ENCODE measurements around the gene MAPKAPK5. TPM values are rescaled to one million over a fixed set of nuclear protein-coding genes. Genes with fewer than 3 reads are reported as not detected.

The MAPKAPK5 gene
- total RNA-seq, 5 donors from 2014 or later (not counting 1 experiment from before 2014, with no cell fraction given), result 59.1 to 70.2 (median 65.3) TPM

DNA sequence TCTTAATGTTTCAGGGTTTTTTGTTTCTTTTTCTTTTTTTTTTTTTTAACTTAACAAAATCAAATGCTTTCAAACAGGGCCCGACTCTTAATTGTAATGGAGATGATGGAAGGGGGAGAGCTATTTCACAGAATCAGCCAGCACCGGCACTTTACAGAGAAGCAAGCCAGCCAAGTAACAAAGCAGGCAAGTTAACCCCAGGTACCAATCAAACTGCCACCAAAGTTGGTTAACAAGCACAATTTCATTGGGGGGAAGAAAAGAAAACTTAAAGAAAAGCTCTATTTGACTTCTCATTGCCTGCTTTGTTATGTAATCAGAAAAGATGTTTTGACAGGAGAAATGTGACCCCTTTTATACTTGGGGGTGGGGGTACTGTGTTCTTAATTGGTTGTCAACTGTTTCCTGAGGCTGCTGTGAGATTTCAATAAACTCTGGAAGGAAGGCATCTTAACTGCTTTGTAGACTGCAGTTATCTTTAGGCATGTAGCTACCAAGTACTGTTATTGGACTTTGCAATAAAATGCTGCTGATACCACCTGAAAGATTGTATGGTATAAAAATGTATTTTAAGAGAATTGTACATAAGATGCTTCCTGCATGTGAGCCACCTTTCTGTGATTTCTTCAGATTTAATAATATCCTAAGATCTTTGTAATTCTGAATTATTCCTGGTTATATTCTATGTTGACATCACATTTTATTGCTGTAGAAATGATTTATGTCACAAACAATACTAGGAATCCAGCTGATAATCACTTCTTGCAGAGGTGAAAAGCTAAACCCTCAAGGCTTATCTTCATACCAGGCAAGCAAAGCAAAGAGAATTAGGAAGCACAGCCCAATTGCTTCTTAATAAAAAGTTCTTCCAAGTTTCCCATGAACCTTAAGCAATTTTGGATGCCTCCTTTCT lies 26.9 kb downstream of the MAPKAPK5 start:
- ATAC-seq (replicated peaks in 1 of 4), result no peak
- ChIA-PET CTCF (interaction anchor here in 1 of 2 donors (0.7 to 1.0 kb wide), 2 partner anchors 19 to 1243 kb away, joined by 3 read pairs; no protein-coding TSS in a partner anchor), POLR2A (interaction anchor here in 1 of 2 donors (0.6 kb wide), 2 partner anchors 10 to 242 kb away, joined by 3 to 4 read pairs; no protein-coding TSS in a partner anchor)

DNA sequence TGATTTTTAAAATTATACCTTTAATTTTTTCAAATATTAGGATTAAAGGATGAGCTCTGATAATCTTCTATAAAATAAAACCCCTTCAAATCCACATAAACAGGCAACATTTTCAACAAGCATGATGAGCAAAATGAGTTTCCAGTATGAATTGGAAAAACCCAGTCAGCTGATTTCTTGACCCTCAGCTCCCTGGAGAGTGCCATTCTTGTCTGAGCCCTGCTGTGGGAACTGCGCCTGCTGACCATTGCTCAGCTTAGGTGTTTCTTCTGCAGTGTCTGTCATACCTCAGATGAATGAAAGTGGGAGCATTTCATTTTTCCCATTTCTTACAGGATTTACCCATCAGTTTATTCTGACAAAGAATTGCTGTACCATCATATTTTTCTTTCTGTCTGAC lies 27.6 kb downstream of the MAPKAPK5 start:
- POLR2A ChIA-PET, result no interaction called here
- Histone ChIP-seq H3K4me3 (ENCODE audit: control insufficient read depth in 1 of 2, extremely low read depth in 1 of 2, low read length in 1 of 2) (no peak overlapping the region), H3K27ac (ENCODE audit: low read length) (no peak overlapping the region), H3K4me1 (ENCODE audit: control insufficient read depth in 1 of 2, extremely low read depth in 1 of 2, insufficient read depth in 2 of 2, low read length in 2 of 2) (no peaks in the 10 kb centered on the region), H3K27me3 (replicated peaks in 1 of 2; ENCODE audit: control insufficient read depth in 2 of 2, extremely low read depth in 1 of 2, insufficient read depth in 2 of 2, low read length in 1 of 2) (no peaks in the 10 kb centered on the region), H3K36me3 (ENCODE audit: control insufficient read depth in 2 of 2, extremely low read depth in 1 of 2, insufficient read depth in 1 of 2, low read length in 1 of 2) (peaks cover 20 to 75% of the 10 kb centered on the region in 2 donors), H3K9me3 (no peaks in the 10 kb centered on the region)
- Mint-ChIP-seq H3K4me3 (no peak overlapping the region), H3K27ac (no peak overlapping the region), H3K36me3 (peaks cover 59% of the 10 kb centered on the region), H3K9me3 (no peaks in the 10 kb centered on the region), H3K4me1 (no peaks in the 10 kb centered on the region), H3K27me3 (no peaks in the 10 kb centered on the region)
- CTCF ChIA-PET, result interaction anchor here in 1 of 2 donors (1.0 kb wide), 1 partner anchor 20 kb away, joined by 3 read pairs; no protein-coding TSS in a partner anchor
- no CpG with 5 or more reads among the region's 1 CpG for WGBS (ENCODE audit: insufficient coverage)
- ATAC-seq (replicated peaks in 1 of 4), result no peak
- DNase-seq, result no peak

More for the DNA sequence above, 26.9 kb downstream of the MAPKAPK5 start:
- H3K36me3 Mint-ChIP-seq, result peaks cover 59% of the 10 kb centered on the region
- Histone ChIP-seq H3K27me3 (replicated peaks in 1 of 2; ENCODE audit: control insufficient read depth in 2 of 2, extremely low read depth in 1 of 2, insufficient read depth in 2 of 2, low read length in 1 of 2) (no peaks in the 10 kb centered on the region), H3K9me3 (no peaks in the 10 kb centered on the region), H3K4me1 (ENCODE audit: control insufficient read depth in 1 of 2, extremely low read depth in 1 of 2, insufficient read depth in 2 of 2, low read length in 2 of 2) (no peaks in the 10 kb centered on the region), H3K27ac (ENCODE audit: low read length) (no peak overlapping the region), H3K4me3 (ENCODE audit: control insufficient read depth in 1 of 2, extremely low read depth in 1 of 2, low read length in 1 of 2) (no peak overlapping the region), H3K36me3 (ENCODE audit: control insufficient read depth in 2 of 2, extremely low read depth in 1 of 2, insufficient read depth in 1 of 2, low read length in 1 of 2) (peaks cover 20 to 72% of the 10 kb centered on the region in 2 donors)
- peak overlapping the region in 1 of 2 donors; percentile 28 for H3K27ac Mint-ChIP-seq
- no CpG with 5 or more reads among the region's 2 CpGs for WGBS (ENCODE audit: insufficient coverage)
- H3K4me3 Mint-ChIP-seq, result no peak overlapping the region
- H3K27me3 Mint-ChIP-seq, result no peaks in the 10 kb centered on the region
- no peaks in the 10 kb centered on the region for H3K9me3 Mint-ChIP-seq
- no peak for DNase-seq
- H3K4me1 Mint-ChIP-seq, result no peaks in the 10 kb centered on the region

DNA sequence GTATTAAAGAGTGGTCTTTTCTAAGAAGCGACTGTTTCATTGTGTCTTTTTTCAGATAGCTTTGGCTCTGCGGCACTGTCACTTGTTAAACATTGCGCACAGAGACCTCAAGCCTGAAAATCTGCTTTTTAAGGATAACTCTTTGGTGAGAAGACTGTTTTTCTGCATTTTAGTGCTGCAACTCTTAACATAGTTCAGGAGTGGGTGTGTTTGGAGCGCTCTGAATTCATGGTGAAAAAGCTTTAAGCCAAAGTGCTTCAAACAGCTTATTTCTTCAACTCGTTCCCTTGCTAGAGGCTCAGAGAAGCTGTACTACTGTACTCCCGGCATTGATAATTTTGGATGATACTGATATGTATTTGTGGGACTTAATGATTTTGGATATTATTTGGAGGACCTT lies 28.2 kb downstream of the MAPKAPK5 start:
- 94% methylated on average over 5 of the region's 6 CpGs for WGBS (ENCODE audit: insufficient coverage)
- Mint-ChIP-seq H3K4me3 (no peak overlapping the region), H3K27me3 (no peaks in the 10 kb centered on the region), H3K27ac (no peak overlapping the region), H3K9me3 (no peaks in the 10 kb centered on the region), H3K4me1 (no peaks in the 10 kb centered on the region), H3K36me3 (peaks cover 62% of the 10 kb centered on the region)
- ATAC-seq (replicated peaks in 1 of 4) (no peak), DNase-seq (no peak)
- ChIA-PET CTCF (no interaction called here), POLR2A (interaction anchor here in 1 of 2 donors (0.6 kb wide), 1 partner anchor 1608 kb away, joined by 4 read pairs; no protein-coding TSS in a partner anchor)
- Histone ChIP-seq H3K27ac (ENCODE audit: low read length) (no peak overlapping the region), H3K36me3 (ENCODE audit: control insufficient read depth in 2 of 2, extremely low read depth in 1 of 2, insufficient read depth in 1 of 2, low read length in 1 of 2) (peaks cover 20 to 74% of the 10 kb centered on the region in 2 donors), H3K4me1 (ENCODE audit: control insufficient read depth in 1 of 2, extremely low read depth in 1 of 2, insufficient read depth in 2 of 2, low read length in 2 of 2) (no peaks in the 10 kb centered on the region), H3K4me3 (ENCODE audit: control insufficient read depth in 1 of 2, extremely low read depth in 1 of 2, low read length in 1 of 2) (no peak overlapping the region), H3K27me3 (replicated peaks in 1 of 2; ENCODE audit: control insufficient read depth in 2 of 2, extremely low read depth in 1 of 2, insufficient read depth in 2 of 2, low read length in 1 of 2) (no peaks in the 10 kb centered on the region), H3K9me3 (no peaks in the 10 kb centered on the region)

GRCh38 chr12:111870706-111871105 lies 28.7 kb downstream of the MAPKAPK5 start:
- 100% methylated on average over 1 of the region's 2 CpGs for WGBS (ENCODE audit: insufficient coverage)
- CTCF ChIA-PET, result no interaction called here
- no peak overlapping the region for H3K27ac Mint-ChIP-seq

DNA sequence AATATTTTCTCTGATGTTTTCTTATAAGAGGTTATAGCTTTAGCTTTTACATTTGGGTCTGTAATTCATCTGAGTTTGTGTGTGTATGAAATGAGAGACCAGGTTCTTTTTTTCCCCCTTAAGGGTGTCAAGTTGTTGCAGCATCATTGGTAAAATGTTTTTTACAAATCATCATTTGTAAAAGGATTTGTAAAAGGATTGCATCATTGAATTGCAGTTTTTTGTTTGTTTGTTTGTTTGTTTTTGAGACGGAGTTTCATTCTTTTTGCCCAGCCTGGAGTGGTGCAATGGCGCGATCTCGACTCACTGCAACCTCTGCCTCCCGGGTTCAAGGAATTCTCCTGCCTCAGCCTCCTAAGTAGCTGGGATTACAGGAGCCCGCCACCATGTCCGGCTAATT lies 31.1 kb downstream of the MAPKAPK5 start:
- no peaks in the 10 kb centered on the region for H3K27me3 ChIP-seq (replicated peaks in 1 of 2; ENCODE audit: control insufficient read depth in 2 of 2, extremely low read depth in 1 of 2, insufficient read depth in 2 of 2, low read length in 1 of 2)
- no peak overlapping the region for H3K4me3 ChIP-seq (ENCODE audit: control insufficient read depth in 1 of 2, extremely low read depth in 1 of 2, low read length in 1 of 2)
- no peaks in the 10 kb centered on the region for H3K4me1 ChIP-seq (ENCODE audit: control insufficient read depth in 1 of 2, extremely low read depth in 1 of 2, insufficient read depth in 2 of 2, low read length in 2 of 2)
- CTCF ChIA-PET, result no interaction called here
- no peak overlapping the region for H3K27ac ChIP-seq (ENCODE audit: low read length)
- Mint-ChIP-seq H3K27ac (no peak overlapping the region), H3K9me3 (no peaks in the 10 kb centered on the region), H3K36me3 (peaks cover 62% of the 10 kb centered on the region), H3K4me1 (no peaks in the 10 kb centered on the region), H3K27me3 (no peaks in the 10 kb centered on the region), H3K4me3 (no peak overlapping the region)
- WGBS (ENCODE audit: insufficient coverage), result 100% methylated on average over 2 of the region's 7 CpGs
- POLR2A ChIA-PET, result interaction anchor here in 1 of 2 donors (0.8 kb wide), 1 partner anchor 12 kb away, joined by 3 read pairs; no protein-coding TSS in a partner anchor
- H3K36me3 ChIP-seq (ENCODE audit: control insufficient read depth in 2 of 2, extremely low read depth in 1 of 2, insufficient read depth in 1 of 2, low read length in 1 of 2), result peaks cover 11 to 54% of the 10 kb centered on the region in 2 donors
- DNase-seq (no peak), ATAC-seq (replicated peaks in 1 of 4) (no peak)
- no peaks in the 10 kb centered on the region for H3K9me3 ChIP-seq

More at GRCh38 chr12:111870706-111871105, 28.7 kb downstream of the MAPKAPK5 start:
- Mint-ChIP-seq H3K4me3 (no peak overlapping the region), H3K36me3 (peaks cover 65% of the 10 kb centered on the region), H3K4me1 (no peaks in the 10 kb centered on the region), H3K9me3 (no peaks in the 10 kb centered on the region), H3K27me3 (no peaks in the 10 kb centered on the region)
- no peak overlapping the region for H3K27ac ChIP-seq (ENCODE audit: low read length)
- peaks cover 19 to 76% of the 10 kb centered on the region in 2 donors for H3K36me3 ChIP-seq (ENCODE audit: control insufficient read depth in 2 of 2, extremely low read depth in 1 of 2, insufficient read depth in 1 of 2, low read length in 1 of 2)
- POLR2A ChIA-PET, result interaction anchor here in 1 of 2 donors (0.6 kb wide), 1 partner anchor 1608 kb away, joined by 4 read pairs; no protein-coding TSS in a partner anchor
- H3K4me1 ChIP-seq (ENCODE audit: control insufficient read depth in 1 of 2, extremely low read depth in 1 of 2, insufficient read depth in 2 of 2, low read length in 2 of 2), result no peaks in the 10 kb centered on the region
- DNase-seq, result no peak
- no peak for ATAC-seq (replicated peaks in 1 of 4)
- H3K27me3 ChIP-seq (replicated peaks in 1 of 2; ENCODE audit: control insufficient read depth in 2 of 2, extremely low read depth in 1 of 2, insufficient read depth in 2 of 2, low read length in 1 of 2), result no peaks in the 10 kb centered on the region
- H3K9me3 ChIP-seq, result no peaks in the 10 kb centered on the region
- H3K4me3 ChIP-seq (ENCODE audit: control insufficient read depth in 1 of 2, extremely low read depth in 1 of 2, low read length in 1 of 2), result no peak overlapping the region

DNA sequence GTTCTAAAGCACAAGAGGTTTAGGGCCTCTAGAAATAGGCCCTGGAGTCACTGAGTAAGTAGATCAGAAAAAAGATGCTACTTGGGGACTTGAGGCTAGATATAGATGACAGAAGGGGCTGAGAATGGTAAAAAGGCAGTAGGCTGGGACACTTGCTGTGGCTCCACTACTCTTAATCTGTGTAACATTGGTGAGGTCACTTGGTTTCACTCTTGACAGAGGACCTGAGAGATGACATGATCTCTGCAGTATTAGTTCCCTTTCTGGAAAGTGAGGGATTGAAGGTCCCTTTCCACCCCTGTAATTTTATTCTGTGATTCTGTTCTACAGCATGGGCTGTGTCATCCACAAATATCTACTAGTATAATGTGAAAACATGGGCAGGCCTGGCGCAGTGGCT lies 39.7 kb downstream of the MAPKAPK5 start:
- no peaks in the 10 kb centered on the region for H3K4me1 Mint-ChIP-seq
- DNase-seq, result no peak
- ChIA-PET POLR2A (no interaction called here), CTCF (no interaction called here)
- Histone ChIP-seq H3K4me1 (ENCODE audit: control insufficient read depth in 1 of 2, extremely low read depth in 1 of 2, insufficient read depth in 2 of 2, low read length in 2 of 2) (no peaks in the 10 kb centered on the region), H3K27me3 (replicated peaks in 1 of 2; ENCODE audit: control insufficient read depth in 2 of 2, extremely low read depth in 1 of 2, insufficient read depth in 2 of 2, low read length in 1 of 2) (no peaks in the 10 kb centered on the region), H3K27ac (ENCODE audit: low read length) (no peak overlapping the region), H3K4me3 (ENCODE audit: control insufficient read depth in 1 of 2, extremely low read depth in 1 of 2, low read length in 1 of 2) (no peak overlapping the region), H3K36me3 (ENCODE audit: control insufficient read depth in 2 of 2, extremely low read depth in 1 of 2, insufficient read depth in 1 of 2, low read length in 1 of 2) (peaks cover 15 to 70% of the 10 kb centered on the region in 2 donors), H3K9me3 (no peaks in the 10 kb centered on the region)
- H3K27me3 Mint-ChIP-seq, result no peaks in the 10 kb centered on the region
- no peak overlapping the region for H3K4me3 Mint-ChIP-seq
- peaks cover 66% of the 10 kb centered on the region for H3K36me3 Mint-ChIP-seq
- H3K9me3 Mint-ChIP-seq, result no peaks in the 10 kb centered on the region
- no peak for ATAC-seq (replicated peaks in 1 of 4)
- no peak overlapping the region for H3K27ac Mint-ChIP-seq
- WGBS (ENCODE audit: insufficient coverage), result 100% methylated on average over 1 of the region's 1 CpG
